ENCODE results near the gene LHPP.

LHPP gene

DNA sequence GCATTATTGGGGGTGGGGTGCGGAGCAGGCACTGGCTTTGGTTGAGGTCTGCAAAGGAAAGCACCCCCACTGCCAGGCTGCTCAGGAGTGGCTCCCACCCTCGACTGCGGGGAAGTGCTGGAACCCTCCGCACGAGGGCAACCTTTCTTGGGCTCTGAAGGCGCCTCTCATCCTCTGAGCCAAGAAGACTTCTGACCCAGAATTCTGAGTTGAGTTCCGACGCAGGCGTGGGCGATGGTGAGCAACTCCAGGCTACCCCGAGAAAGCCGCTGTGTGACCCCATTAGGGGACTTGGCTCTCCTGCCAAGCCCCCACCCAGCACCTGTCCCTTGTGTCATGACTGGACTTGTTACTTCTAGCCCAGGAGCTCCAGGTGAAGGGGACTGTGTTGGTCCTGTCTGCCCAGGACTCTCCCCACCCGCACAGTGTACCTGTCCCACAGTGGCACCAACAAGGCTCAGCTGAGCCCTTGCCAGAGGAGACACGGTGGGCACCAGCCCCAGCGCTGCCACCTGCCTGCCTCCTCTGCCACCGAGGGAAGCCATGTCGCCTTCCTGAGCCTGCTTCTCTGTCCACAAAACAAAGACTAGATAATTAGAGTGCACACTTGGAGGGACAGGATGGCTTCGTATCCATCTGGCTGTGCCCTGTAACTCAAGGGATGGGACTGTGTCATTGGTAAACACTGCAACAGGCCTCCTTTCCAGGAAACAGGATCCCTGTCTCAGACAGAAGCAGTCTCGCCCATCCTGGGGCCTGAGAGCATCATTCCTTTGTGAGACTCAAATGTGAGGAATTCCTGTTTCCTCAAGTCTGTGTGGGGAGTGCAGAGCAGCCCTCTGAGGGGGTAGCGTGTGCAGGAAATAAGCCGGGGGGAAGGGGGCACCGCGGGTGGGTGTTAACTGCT lies 128.8 kb downstream of the LHPP start:
- Histone ChIP-seq H3K4me3 (ENCODE audit: low read length) (no peak overlapping the region), H3K4me1 (ENCODE audit: control insufficient read depth, insufficient read depth, low read length) (peaks cover 10% of the 10 kb centered on the region), H3K9ac (ENCODE audit: low read length) (no peak overlapping the region), H3K27ac (ENCODE audit: low read depth, low read length) (no peak overlapping the region), H3K27me3 (ENCODE audit: control insufficient read depth, insufficient read depth, low read length) (peaks cover 3% of the 10 kb centered on the region), H3K36me3 (ENCODE audit: control insufficient read depth, insufficient read depth, low read length) (no peaks in the 10 kb centered on the region)

DNA sequence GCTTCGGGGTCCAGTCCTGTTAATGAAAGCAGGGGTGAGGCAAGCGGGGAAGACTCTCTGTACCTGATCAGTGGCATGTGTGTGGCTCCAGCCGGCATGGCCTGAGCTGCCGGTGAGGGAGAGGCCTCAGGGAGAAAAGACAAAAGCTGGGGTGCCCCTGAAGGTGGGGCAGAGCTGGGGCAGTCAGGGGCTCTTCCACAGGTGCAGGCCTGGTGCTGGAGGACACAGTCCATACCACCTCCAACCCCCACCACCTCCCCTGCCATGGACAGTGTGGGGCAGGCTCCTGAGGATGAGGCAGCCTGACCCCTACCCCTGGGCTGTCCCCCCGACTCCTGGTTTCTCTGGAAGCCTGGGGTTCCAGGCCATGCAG lies 129.5 kb downstream of the LHPP start:
- H3K4me3 ChIP-seq (ENCODE audit: low read length), result no peak overlapping the region
- no peaks in the 10 kb centered on the region for H3K36me3 ChIP-seq (ENCODE audit: control insufficient read depth, insufficient read depth, low read length)
- H3K9ac ChIP-seq (ENCODE audit: low read length), result no peak overlapping the region
- peaks cover 10% of the 10 kb centered on the region for H3K4me1 ChIP-seq (ENCODE audit: control insufficient read depth, insufficient read depth, low read length)
- H3K27me3 ChIP-seq (ENCODE audit: control insufficient read depth, insufficient read depth, low read length), result peaks cover 3% of the 10 kb centered on the region
- H3K27ac ChIP-seq (ENCODE audit: low read depth, low read length), result no peak overlapping the region

GRCh38 chr10:124592101-124592500 lies 130.5 kb downstream of the LHPP start:
- Histone ChIP-seq H3K27ac (ENCODE audit: low read depth, low read length) (no peak overlapping the region), H3K36me3 (ENCODE audit: control insufficient read depth, insufficient read depth, low read length) (no peaks in the 10 kb centered on the region)

DNA sequence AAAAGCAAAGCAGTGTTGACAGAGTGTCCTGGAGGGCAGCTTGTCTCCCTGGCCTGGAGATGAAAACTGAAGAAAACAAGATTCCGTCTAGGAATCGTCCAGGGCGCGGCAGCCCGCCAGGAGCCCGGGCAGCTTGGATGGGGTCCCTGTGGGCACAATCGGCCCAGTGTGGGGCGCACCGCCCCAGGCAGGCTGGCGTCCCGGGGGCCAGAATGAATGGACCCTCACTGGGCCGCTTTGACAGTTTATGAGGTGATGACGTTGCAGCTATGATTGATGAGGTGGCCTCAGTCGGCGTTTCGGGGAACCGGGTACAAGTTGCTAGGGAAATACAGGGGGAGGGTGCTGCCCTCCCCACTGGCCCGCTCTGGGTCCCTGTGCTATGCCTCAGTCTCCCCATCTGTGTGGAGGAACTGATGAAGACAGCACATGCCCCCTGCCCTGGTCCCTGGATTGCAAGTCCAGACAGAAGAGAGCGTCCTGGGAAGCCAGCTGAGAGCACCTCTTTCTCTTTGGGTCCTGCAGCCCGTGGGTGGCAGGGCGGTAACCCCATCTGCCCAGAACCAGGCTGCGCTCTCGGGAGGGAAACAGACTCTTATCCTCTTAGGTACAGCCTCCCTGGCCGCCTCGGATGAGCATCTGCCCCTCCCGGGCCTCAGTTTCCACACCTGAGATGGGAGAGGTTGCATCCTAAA lies 131.3 kb downstream of the LHPP start:
- no peaks in the 10 kb centered on the region for H3K36me3 ChIP-seq (ENCODE audit: control insufficient read depth, insufficient read depth, low read length)
- peaks cover under 1% of the 10 kb centered on the region for H3K27me3 ChIP-seq (ENCODE audit: control insufficient read depth, insufficient read depth, low read length)
- no peak overlapping the region for H3K27ac ChIP-seq (ENCODE audit: low read depth, low read length)
- no peak overlapping the region for H3K4me3 ChIP-seq (ENCODE audit: low read length)
- H3K9ac ChIP-seq (ENCODE audit: low read length), result no peak overlapping the region
- peaks cover 10% of the 10 kb centered on the region for H3K4me1 ChIP-seq (ENCODE audit: control insufficient read depth, insufficient read depth, low read length)

More at GRCh38 chr10:124592101-124592500, 130.5 kb downstream of the LHPP start:
- H3K4me1 ChIP-seq (ENCODE audit: control insufficient read depth, insufficient read depth, low read length), result peaks cover 10% of the 10 kb centered on the region
- peaks cover 3% of the 10 kb centered on the region for H3K27me3 ChIP-seq (ENCODE audit: control insufficient read depth, insufficient read depth, low read length)
- H3K4me3 ChIP-seq (ENCODE audit: low read length), result no peak overlapping the region
- H3K9ac ChIP-seq (ENCODE audit: low read length), result no peak overlapping the region

- H3K4me3 ChIP-seq (ENCODE audit: low read length), result no peak overlapping the region
- H3K4me1 ChIP-seq (ENCODE audit: control insufficient read depth, insufficient read depth, low read length), result peaks cover 9% of the 10 kb centered on the region
- no peaks in the 10 kb centered on the region for H3K36me3 ChIP-seq (ENCODE audit: control insufficient read depth, insufficient read depth, low read length)
- no peak overlapping the region for H3K9ac ChIP-seq (ENCODE audit: low read length)
- no peak overlapping the region for H3K27ac ChIP-seq (ENCODE audit: low read depth, low read length)
- H3K27me3 ChIP-seq (ENCODE audit: control insufficient read depth, insufficient read depth, low read length), result no peaks in the 10 kb centered on the region
These were observed 131.9 kb downstream of the LHPP start for GRCh38 chr10:124593431-124593985.

- H3K27ac ChIP-seq (ENCODE audit: low read depth, low read length), result no peak overlapping the region
- no peak overlapping the region for H3K4me3 ChIP-seq (ENCODE audit: low read length)
- no peak overlapping the region for H3K9ac ChIP-seq (ENCODE audit: low read length)
- H3K27me3 ChIP-seq (ENCODE audit: control insufficient read depth, insufficient read depth, low read length), result no peaks in the 10 kb centered on the region
- H3K36me3 ChIP-seq (ENCODE audit: control insufficient read depth, insufficient read depth, low read length), result no peaks in the 10 kb centered on the region
- peaks cover 2% of the 10 kb centered on the region for H3K4me1 ChIP-seq (ENCODE audit: control insufficient read depth, insufficient read depth, low read length)
These were observed 132.6 kb downstream of the LHPP start for GRCh38 chr10:124594240-124594639.

- no peaks in the 10 kb centered on the region for H3K4me1 ChIP-seq (ENCODE audit: control insufficient read depth, insufficient read depth, low read length)
- no peaks in the 10 kb centered on the region for H3K27me3 ChIP-seq (ENCODE audit: control insufficient read depth, insufficient read depth, low read length)
- H3K9ac ChIP-seq (ENCODE audit: low read length), result no peak overlapping the region
- no peaks in the 10 kb centered on the region for H3K36me3 ChIP-seq (ENCODE audit: control insufficient read depth, insufficient read depth, low read length)
- no peak overlapping the region for H3K27ac ChIP-seq (ENCODE audit: low read depth, low read length)
- no peak overlapping the region for H3K4me3 ChIP-seq (ENCODE audit: low read length)
These were observed 133.7 kb downstream of the LHPP start for GRCh38 chr10:124595143-124595883.

DNA sequence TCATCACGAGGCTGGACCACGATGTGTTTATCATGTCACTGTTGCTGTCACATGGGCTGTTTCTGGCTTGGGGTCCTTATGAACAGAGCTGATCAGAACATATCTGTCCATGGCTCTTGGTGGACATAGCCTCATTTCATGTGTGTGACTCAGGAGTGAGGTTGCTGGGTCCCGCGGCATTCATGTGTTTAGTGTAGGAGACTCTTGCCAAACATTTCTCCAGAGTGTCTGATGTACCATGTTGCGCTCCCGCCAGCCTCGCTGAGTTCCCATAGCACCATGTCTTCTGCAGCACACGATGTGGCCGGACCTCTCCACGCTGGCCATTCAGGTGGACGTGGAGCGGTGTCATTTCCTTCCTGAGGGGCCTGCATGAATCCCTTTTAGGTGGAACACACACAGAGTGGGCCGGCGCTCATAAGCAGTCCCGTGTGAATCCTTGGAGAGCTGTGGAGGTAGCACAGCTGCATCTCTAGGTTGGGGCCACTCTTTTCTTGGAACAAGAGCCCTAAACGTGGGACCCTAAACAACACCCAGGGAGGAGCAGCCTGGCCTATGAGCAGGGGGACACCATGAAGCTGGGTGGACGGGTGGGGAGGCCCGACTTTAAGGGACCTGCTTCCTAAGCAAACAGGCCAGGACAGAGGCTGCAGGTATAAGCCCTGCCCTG lies 134.6 kb downstream of the LHPP start:
- H3K4me3 ChIP-seq (ENCODE audit: low read length), result no peak overlapping the region
- H3K36me3 ChIP-seq (ENCODE audit: control insufficient read depth, insufficient read depth, low read length), result no peaks in the 10 kb centered on the region
- H3K27me3 ChIP-seq (ENCODE audit: control insufficient read depth, insufficient read depth, low read length), result no peaks in the 10 kb centered on the region
- H3K4me1 ChIP-seq (ENCODE audit: control insufficient read depth, insufficient read depth, low read length), result no peaks in the 10 kb centered on the region
- H3K27ac ChIP-seq (ENCODE audit: low read depth, low read length), result no peak overlapping the region
- no peak overlapping the region for H3K9ac ChIP-seq (ENCODE audit: low read length)

DNA sequence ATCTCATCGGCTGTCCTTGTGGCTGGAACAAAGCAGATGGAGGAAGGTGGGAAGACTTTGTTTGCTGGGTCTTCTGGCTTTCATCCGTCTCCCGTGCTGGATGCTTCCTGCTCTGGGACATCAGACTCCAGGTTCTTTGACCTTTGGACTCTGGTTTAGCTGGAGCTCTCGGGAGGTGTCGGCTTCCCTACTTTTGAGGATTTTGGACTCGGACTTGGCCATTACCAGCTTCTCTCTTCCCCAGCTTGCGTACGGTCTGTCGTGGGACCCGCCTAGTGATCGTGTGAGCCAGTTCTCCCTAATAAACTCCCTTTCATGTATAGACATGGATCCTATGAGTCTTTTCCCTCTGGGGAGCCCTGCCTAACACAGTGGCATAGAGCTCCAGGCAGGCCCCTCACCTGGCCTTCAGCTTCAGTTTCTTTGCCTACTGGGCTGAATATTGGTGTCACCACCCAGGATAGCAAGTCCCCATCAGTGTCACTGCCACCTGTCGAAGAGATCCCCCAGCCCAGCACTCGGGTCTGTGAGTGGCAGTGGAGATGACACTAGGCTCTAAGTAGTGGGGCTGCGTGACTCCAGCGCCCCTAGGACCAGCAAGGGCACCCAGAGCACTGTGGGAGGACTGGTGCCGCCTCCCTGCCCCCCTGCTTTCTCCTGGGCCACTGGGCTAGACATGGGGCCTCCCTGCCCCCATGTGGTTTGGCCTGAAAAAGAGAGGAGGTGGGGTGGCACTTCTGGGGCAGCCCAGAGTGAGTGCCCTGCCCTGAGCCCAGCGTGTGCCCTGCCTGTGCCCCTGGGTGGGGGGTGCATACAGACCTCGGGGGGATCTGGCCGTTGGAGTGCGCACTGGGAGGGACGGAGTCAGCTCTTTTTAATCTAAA lies 135.6 kb downstream of the LHPP start:
- H3K4me3 ChIP-seq (ENCODE audit: low read length), result no peak overlapping the region
- no peaks in the 10 kb centered on the region for H3K27me3 ChIP-seq (ENCODE audit: control insufficient read depth, insufficient read depth, low read length)
- no peak overlapping the region for H3K9ac ChIP-seq (ENCODE audit: low read length)
- no peak overlapping the region for H3K27ac ChIP-seq (ENCODE audit: low read depth, low read length)
- no peaks in the 10 kb centered on the region for H3K36me3 ChIP-seq (ENCODE audit: control insufficient read depth, insufficient read depth, low read length)
- H3K4me1 ChIP-seq (ENCODE audit: control insufficient read depth, insufficient read depth, low read length), result no peaks in the 10 kb centered on the region

- no peaks in the 10 kb centered on the region for H3K4me1 ChIP-seq (ENCODE audit: control insufficient read depth, insufficient read depth, low read length)
- H3K27ac ChIP-seq (ENCODE audit: low read depth, low read length), result no peak overlapping the region
- H3K36me3 ChIP-seq (ENCODE audit: control insufficient read depth, insufficient read depth, low read length), result no peaks in the 10 kb centered on the region
- H3K9ac ChIP-seq (ENCODE audit: low read length), result no peak overlapping the region
- H3K4me3 ChIP-seq (ENCODE audit: low read length), result no peak overlapping the region
- no peaks in the 10 kb centered on the region for H3K27me3 ChIP-seq (ENCODE audit: control insufficient read depth, insufficient read depth, low read length)
These were observed 136.2 kb downstream of the LHPP start for GRCh38 chr10:124597846-124598165.

DNA sequence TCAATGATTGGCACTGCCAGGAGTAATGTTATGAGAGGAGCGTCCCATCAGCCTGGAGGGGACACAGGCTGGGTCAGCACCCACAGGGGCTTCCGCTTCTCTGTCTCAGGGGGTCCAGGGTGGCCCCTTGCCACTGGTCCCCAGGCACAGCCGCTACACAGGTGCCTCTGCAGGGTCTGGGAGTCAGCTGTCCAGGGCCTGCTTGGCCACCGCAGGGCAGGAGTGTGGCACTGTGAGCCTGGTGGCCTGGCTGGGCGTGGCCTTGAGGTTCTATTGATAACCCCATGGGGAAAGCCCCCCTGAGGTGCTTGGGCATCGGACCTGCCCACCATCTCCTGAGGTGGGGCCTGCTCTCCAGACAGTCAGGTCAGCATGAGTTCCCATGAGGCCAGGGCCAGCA lies 136.6 kb downstream of the LHPP start:
- no peak overlapping the region for H3K9ac ChIP-seq (ENCODE audit: low read length)
- no peaks in the 10 kb centered on the region for H3K4me1 ChIP-seq (ENCODE audit: control insufficient read depth, insufficient read depth, low read length)
- H3K27ac ChIP-seq (ENCODE audit: low read depth, low read length), result no peak overlapping the region
- no peaks in the 10 kb centered on the region for H3K36me3 ChIP-seq (ENCODE audit: control insufficient read depth, insufficient read depth, low read length)
- no peaks in the 10 kb centered on the region for H3K27me3 ChIP-seq (ENCODE audit: control insufficient read depth, insufficient read depth, low read length)
- no peak overlapping the region for H3K4me3 ChIP-seq (ENCODE audit: low read length)

Data from rectal smooth muscle tissue (tissue), 1 donor.